Activated CD8-positive, alpha-beta memory T cell treated with anti-CD3 and anti-CD28 coated beads for 48 hours (primary cell): ENCODE data around the gene PPP2R5C.

ENCODE experiments used
- DNase-seq, 3 experiments: peaks; one replicate each; pipeline ENCODE4 v3.0.0-alpha.2; 2020; ENCODE audit warnings: low read depth in 2 of 3, low spot score in 2 of 3

PPP2R5C gene

DNA sequence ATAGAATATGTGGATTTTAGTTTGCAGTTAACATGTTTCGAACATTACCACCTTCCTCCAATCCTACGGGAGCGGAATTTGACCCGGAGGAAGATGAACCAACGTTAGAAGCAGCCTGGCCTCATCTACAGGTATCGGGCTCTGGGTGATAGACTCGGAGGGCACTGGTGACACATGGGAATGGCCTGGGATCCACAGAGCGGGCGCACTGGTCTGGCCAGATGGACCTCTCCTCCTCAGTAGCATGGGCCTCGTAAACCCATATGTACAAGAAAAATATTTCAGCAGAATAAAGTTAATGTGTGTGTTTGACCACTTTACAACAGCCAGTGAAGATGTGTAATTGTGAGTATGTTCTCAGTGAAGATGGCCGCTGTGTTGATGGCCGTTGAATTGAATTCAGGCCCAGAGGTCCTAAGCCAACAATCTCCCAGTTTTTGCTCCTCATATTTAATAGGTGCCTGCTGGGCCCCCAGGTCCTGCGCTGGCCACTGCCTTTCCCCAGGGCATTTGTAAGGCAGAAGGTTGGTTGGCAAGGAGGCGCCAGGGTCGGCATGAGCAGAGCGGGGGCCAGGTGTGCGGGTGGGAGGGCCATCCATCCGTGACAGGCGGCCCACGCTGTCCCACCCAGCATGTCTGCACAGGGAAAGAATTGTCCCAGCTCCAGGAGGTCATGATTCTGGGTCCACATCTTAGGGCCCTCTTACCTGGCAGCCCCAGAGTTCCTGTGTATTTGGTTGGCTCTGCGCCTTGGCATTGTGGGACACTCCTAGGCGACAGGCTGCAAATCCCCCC, 120.8 kb downstream of the PPP2R5C start:
- DNase-seq: no peak

DNA sequence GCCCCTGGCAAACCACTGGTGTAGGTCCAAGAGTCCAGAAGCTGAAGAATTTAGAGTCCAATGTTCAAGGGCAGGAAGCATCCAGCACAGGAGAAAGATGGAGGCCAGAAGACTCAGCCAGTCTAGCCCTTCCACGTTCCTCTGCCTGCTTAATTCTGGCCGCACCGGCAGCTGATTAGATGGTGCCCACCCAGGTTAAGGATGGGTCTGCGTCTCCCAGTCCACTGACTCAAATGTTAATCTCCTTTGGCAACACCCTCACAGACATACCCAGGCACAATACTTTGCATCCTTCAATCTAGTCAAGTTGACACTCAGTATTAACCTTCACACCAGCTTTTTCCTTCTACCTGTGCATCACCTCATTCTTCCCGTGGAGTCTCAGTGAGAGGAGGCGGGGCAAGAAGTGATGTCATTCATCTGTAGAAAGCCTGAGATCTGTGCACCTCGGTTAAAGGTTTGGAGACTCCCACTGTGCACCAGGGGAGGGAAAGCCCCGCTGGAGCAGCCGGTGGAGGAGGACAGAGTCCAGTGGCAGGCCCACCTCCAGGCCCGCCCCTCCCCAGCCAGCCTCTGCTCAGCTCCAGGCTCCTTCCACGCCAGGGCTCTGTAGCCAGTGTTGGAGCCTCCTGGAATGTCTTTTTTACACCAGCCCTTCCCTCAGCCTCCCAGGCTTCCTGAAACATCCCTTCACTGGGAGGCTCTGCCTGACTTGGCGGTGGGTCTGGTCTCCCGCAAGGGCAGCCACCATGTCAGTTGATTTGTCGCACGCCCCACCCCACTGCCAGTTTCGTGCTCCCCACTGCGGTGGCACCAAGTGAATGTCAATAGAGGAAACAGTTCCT, 122.8 kb downstream of the PPP2R5C start:
- DNase-seq: no peak

DNA sequence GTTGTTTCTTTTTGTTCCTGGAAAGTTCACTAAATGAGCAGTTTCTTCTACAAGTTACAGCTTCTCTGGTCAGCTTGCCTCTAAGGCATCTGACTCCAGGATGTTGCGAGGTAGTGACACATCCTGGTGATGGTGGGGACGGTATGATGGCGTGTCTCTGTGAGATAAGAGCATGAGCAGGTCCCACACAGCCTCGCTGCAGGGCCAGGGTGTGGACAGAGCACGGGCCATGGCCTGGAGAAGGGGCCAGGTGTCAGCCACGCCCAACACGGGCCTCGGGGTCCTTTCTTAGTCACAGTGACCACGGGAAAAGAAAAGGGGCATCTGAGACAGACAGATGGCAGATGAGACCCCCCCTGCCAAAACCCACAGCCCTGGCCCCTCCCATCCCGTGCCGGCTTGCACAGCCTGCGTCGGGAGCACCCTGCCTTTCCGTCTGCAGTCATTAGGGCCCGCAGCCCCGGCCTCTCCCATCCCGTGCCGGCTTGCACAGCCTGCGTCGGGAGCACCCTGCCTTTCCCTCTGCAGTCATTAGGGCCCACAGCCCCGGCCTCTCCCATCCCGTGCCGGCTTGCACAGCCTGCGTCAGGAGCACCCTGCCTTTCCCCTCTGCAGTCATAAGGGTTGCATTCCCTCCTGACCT, 123.5 kb downstream of the PPP2R5C start:
- no peak for DNase-seq

DNA sequence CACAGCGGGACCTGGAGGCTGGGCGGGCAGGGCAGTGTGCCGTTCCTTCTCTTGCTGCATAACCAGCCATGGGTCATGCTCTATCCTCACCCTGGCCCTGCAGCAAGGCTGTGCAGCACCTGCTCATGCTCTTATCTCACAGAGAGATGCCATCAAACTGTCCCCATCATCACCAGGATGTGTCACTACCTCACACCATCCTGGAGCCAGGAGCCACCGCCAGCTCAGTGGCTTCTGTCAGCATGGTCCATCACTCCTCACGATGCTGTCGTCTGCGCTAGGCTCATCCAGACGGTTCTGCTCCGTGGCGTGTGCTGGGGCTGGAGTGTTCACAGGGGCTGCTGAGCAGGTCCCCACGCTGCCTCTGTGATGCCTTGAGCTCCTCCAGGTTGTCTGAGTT, 125.7 kb downstream of the PPP2R5C start:
- no peak for DNase-seq

DNA sequence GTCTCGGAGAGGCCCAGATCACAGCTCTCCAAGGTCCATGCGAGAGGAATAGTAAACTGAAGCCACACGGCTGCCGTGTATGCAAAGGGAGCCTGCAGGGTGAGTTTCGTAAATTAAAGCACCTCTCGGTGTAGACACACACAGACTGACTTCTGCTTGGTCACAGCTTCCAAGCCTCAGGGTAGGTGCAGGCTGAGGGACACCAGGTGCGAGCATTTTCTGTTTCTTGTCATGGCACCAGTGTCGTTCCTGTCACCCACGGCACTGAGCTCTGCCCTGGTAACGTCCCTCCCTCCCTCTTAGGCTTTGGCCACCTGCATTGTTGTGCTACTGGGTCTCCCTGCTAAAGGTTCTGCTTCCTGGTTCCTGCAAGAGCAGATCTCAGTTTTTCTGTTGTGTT, 126.7 kb downstream of the PPP2R5C start:
- no peak for DNase-seq

DNA sequence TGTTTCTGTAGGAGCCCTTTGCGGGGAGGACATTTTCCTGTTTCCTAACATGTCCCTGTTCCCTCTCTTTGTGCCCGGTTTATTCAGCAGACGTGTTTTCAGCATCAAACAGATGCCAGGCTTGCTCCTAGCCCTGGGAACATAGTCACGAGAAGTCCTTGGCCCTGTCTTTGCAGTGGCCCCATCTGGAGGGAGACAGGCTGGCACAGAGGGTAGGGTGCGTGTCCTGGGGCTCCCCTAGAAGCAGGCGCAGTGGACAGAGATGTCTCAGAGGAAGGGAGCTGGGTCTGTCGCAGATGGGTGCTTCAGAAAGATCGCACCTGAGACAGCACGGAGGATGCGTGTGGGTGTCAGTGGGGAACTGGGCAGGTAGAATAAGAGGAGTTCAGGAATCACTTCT, 127.9 kb downstream of the PPP2R5C start:
- no peak for DNase-seq

DNA sequence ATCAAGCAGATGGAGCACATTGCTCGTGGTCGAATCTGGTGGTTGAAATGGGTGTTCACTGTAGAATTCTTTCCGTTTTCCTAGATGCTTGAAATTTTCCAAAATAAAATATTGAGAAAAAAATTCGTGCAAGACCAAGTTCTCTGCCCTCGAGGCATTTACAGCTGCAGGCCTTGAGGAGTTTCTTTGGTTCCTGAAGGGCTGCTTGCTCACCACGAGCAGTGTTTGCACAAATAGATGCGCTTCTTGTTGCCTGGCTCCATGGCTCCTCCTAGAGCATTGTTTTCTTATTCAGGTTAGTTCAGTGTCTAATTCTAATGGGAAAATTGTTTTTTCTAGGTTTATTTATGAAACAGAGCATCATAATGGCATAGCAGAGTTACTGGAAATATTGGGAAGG, 128.4 kb downstream of the PPP2R5C start:
- no peak for DNase-seq

DNA sequence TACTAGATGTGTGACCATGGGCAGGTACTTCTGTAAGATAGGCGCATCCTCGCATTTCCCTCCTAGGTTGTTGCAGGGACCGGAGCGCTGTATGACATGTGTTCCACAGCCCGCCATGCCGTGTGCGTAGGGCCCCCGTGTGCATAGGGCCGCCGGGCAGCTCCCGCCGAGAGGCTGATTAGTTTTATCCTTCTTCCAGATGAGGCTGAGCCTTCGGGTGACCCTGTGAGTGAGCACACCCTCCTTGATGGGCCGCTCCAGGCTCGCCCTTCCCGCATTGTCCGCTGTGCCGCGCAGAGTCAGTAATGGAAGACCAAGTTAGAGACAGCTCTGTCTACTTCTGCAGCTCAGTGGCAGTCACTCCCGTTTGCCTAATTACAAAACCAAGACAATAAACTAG, 130.0 kb downstream of the PPP2R5C start:
- DNase-seq: no peak

DNA sequence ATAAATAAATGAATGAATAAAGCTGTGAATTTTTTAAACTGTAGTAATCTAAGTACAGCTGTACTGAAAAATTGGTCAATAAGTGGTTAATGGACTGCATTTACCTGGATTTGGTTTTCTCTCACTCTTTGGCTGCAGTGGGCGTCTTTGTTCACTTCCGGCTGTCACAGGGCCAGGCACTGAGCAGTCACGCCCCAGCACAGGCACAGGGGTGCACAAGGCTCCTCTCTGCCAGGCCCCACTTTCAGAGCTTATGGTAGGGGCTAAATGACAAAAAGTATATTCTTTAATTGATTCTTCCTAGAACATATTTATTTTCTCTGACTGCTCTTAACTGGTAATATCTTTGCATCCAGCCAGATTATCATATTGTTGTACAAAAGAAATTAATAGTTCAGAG, 132.2 kb downstream of the PPP2R5C start:
- no peak for DNase-seq

DNA sequence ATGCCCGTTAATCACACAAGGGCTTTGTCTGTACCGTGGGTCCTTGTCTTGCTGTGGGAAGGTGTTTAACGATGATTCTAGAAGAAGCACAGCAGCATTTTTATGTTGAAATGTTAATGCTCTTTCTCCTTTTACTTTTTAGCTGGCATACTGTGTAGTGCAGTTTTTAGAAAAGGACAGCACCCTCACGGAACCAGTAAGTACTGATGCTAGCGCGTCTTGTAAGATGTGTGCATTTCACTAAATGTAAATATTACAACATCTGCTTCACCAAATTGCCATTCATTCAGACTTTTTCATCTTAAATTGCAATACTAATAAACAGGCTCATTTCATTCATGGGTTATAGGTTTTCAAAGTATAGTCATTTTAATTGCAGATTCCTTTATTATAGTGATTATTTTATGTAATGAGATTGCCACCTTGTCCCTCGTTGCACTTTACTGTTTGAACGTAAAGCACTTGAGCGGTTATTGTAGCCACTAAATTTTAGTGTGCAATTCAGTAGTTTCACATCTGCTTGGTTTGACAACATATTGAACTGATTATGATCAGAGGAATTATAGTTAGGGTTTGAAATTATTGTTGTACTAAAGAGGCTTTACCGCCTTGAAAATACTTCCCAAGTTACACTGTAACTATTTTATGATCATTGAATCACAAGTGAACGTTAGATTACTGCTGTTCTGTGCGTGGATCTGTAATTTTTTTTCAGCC, 133.0 kb downstream of the PPP2R5C start:
- no peak for DNase-seq

DNA sequence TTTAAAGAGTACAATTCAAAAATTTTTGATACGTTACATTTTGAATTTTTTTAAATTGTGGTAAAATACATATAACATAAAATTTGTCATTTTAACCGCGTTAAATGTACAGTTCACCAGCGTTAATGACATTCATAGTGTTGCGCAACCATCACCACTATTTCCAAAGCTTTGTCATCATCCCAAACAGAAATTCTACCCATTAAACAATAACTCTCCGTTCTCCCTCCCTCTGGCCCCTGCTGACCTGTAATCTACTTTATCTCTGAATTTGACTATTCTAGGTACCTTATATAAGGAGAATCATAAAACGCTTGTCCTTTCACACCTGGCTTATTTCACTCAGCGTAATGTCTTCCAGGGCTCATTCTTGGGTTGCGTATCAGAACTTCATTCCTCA, 133.7 kb downstream of the PPP2R5C start:
- no peak for DNase-seq

DNA sequence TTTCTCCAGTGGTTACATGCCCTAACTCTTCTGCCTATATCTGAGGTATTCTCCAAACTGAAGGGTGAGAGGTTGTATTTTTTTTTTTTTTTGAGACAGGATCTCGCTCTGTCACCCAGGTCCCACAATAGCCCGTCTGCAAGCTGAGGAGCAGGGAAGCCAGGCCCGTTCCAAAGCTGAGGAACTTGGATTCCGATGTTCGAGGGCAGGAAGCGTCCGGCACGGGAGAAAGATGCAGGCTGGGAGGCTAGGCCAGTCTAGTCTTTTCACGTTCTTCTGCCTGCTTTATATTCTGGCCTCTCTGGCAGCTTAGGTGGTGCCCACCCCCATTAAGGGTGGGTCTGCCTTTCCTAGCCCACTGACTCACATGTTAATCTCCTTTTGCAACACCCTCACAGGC, 135.8 kb downstream of the PPP2R5C start:
- no peak for DNase-seq

DNA sequence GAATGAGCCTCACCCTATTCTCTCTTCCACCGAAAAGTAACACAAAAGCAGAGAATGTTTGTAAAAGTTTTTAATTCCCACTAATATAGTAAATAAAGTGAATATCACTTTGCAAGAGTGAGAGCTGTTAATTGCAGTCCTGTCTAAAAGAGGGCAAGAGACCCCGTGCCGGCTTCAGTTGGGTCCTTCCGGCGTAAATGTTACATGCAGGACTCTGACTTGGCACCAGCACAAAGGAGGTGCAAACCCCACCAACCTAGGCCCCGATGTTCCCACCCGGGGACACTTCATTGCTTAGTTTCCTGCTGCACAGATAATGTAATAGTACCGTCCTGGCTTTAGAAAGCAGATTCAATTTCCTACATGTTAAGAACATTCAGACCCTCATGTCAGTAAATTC, 136.9 kb downstream of the PPP2R5C start:
- no peak for DNase-seq

DNA sequence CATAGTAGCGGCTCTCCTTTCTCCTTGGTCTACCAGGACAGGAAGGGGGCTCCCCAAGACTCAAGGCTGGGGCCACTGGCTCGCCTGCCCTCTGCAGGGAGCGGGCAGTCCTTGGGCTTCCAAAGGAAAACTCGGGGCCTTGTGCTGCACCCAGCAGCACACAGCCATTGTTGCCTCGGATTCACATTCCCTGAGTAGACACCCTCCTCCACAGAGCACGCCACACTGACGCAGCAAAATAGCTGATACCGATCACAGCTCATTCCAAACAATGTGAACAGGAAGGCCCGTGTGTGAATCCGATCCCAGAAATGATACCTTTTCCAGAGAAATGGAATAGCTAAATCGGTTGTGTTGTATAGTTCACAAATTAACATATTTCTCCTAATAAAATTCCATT, 137.8 kb downstream of the PPP2R5C start:
- no peak for DNase-seq

DNA sequence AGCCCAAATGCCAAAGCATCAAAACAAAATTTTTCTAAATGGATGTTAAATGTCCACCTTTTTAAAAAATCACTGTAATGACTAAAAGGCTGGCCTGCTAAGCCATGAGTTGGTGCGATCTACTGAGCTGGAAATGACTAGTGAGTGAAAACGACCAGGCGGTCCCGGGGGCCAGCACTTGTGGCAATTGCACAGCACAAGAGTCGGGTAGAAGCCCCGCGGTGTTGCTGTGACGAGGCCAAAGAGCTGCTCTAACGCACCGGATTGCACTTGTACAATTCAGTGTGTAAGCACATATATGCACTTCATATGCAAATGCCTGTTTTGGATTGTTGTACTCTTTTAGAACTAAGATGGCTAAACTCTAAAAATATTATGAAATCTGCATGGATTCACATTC, 138.7 kb downstream of the PPP2R5C start:
- DNase-seq: no peak

DNA sequence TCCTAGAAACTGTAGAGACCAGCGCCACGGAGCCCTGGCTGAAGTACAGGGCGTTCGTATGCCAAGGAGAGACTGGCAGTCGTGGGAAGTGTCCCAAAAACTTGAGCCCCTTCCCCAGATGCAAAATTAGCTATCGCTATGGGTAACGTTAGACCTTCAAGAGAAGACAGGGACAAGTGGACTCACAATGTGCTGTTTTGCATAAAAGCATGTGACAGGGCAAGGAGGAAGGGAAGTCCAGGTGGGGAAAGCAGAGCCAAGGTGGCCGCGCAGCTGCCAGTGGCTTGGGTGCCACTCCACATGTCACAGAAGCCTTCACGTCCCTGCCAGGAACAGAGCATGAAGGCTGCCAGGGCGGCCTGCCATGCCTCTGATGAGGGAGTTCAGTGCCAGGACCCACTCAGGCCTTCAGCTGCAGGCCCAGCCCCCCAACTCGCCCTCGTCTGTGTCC, 141.6 kb downstream of the PPP2R5C start:
- DNase-seq: no peak

DNA sequence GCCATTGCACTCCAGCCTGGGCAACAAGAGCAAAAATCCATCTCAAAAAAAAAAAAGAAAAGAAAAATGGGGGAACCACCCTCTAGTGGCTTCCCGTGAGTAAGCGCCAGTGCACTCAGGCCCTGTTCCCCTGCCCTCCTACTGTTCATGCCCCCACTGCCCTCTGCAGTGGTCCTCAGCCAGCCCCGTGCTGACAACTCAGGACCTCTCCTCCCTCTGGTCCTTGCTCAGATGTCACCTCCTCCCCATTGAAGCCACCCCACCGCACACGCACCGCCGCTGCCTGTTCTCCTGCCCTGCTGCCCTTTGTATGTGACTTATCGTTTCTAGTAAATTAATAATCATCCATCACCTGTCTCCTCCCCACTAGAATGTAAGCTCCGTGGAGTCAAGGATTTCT, 144.1 kb downstream of the PPP2R5C start:
- DNase-seq: no peak

DNA sequence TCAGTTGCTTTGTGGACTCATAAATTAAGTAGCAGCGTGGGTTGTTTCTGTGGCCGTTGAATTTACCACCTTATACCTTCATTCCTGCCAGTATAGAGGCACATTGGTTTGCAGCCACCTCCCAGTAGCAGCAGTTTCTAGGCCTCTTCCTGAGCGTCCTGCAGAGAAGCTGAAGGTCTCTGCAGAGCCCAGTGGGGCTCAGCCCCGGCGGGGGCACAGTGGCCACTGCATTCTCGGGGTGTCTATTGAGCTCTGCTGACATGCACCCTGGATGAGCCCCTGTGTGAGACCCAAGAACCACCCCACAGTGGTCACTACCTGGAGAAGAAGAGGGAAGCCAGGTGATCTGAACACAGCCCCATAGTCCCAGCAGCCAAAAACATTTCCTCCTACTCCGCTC, 145.1 kb downstream of the PPP2R5C start:
- DNase-seq: no peak

DNA sequence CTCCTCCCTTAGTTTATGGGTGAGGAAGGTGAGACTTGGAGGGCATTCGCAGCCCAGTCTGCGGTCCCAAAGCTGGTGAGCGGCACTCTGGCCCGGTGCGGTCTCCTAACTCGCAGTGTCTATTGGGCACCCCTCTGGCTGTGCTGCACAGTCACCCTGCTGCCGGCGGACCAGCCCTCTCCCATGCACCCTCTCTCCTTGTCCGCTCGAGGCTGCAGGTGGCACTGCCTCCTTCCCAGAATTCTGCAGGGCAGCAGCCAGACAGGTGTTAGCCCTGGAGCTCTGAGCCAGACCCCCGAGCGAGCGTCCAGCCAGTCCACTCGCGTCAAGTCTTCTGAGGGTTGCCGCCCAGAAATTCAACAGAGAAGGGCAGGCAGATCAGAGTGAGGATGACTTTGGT, 146.1 kb downstream of the PPP2R5C start:
- DNase-seq: no peak

DNA sequence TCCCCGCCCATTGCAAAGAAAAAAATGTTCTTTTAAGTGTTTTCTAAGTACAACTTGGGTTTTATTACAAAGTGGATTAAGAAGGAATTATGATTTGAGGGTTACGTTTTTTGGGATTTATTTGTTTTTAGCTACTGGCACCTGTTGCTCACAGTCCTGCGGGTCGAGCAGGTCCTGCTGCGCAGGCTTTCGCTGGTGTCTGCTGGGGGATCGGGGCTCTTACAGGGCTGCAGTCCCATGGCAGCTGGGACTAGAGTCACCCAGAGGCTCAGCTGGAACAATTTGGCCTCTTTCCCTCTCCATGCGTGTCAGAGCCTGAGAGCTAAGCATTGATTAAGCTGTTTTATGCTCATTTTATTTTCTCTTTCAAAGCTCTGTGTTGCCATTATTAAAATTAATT, 147.3 kb downstream of the PPP2R5C start:
- no peak for DNase-seq

DNA sequence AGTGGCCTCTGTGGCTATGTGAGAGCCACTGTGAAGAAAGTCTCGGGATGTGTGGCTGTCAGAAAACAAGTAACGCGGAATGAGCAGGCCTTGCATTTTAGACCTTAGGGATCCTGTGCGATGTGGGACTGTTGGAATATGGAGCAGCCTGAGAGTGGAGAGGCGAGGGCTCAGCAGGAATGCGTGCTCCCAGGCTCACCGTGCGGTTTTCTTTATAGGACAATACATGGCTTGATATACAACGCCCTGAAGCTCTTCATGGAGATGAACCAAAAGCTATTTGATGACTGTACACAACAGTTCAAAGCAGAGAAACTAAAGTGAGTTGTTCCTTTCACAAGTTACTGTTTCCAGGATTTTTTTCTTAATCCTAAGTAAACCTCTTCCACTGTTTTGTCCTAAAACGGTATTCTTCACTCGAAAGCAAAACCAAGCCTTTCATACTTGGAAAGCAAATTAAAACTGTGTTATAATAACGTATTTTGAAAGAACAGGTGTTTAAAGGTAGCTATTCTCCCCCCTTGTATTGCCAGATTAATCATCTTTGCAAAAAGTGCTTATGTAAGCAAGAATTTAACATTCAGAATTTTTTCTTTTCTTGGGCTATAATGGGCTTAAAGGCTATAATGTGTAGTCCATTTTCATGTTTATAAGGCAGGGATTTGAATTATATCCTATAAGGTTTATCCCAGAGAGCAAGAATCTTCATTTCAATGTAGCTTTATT, 148.0 kb downstream of the PPP2R5C start:
- no peak for DNase-seq
